NCI-H146 treated with DMSO at 0.1 percent for 48 hours (cell line): Measurements from ENCODE around the gene TBL1XR1.
A peak's percentile ranks its signal among the peaks of the same experiment; 100 is the strongest.

Experiments used
- DNase-seq: peaks from one replicate; lab custom pipeline; 2025; ENCODE audit not compliant: unreplicated experiment; lab: John Stamatoyannopoulos, UW

The TBL1XR1 gene

DNA sequence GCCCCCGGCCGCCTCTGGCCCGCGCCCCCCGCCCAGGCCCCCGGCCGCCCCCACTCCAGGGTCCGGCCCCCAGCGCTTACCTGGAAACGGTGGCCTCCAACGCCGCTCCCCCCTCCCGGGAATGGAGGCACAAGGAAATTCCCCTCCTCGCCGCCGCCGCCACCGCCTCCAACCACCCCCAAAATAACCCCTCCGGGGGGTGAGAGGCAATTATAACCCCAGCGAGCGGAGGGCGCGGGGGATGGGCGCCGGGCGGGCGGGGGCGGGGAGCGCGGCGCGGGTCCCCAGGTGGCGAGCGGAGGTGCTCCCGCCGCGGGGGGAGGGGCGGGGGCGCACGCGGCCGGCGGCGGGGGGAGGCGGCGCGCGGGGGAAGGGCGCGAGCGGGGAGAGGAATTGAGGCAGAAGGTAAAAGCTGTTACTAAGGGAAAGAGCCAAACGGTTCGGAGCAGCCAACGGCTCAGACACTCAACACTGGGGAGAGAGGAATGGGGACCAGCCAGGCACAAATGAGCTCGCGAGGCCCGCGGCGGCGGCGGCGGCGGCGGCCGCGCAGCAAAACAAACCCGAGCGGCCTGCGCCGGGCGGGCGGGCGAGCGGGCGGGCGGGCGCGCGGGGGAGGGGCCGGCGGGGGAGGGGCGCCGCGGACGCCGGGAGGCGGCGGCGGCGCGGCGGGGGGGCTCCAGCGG is at the start of gene TBL1XR1:
Gene TBL1XR1, minus strand, starts transcription at position 442 of the 686 bp plus-strand sequence. CDS start 132,505 bp downstream, outside the sequence.
- DNase-seq = peak; percentile 97

DNA sequence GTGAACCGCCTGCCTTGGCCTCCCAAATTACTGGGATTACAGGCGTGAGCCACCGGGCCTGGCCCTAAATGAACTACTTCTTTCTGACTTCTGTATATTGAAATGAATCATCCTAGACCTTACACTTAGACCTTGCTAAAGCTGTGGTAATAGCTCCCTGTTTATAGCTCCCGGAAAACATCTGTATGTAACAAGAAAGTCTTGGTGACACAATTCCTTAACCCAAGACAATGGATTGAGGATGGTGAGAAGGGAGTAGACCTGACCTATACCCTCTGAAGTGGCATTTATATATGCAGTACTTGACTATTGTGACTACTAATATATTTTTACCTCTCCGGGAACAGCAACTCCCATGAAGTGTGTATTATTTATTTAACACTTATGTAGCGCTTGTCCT is 48.0 kb upstream of the TBL1XR1 start:
- no peak for DNase-seq

DNA sequence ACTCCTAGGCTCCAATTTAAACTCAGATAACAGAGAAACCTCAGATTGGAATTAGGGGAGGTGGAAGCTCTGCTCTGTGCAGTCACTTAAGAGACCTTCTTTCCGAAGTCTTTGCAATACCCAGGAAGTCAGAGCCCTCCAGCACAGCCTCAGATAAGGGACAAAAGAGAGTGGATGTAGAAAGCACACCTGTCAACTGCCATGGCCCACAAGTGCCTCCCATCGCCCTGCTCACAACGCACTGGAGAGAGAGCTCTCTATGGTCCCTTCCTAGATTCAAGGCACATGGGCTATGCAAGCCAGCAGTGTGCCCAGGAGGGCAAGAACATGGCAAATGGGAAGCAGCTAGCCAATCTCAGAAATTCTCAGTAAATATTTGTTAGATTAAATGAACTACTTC is 47.3 kb upstream of the TBL1XR1 start:
- no peak for DNase-seq

DNA sequence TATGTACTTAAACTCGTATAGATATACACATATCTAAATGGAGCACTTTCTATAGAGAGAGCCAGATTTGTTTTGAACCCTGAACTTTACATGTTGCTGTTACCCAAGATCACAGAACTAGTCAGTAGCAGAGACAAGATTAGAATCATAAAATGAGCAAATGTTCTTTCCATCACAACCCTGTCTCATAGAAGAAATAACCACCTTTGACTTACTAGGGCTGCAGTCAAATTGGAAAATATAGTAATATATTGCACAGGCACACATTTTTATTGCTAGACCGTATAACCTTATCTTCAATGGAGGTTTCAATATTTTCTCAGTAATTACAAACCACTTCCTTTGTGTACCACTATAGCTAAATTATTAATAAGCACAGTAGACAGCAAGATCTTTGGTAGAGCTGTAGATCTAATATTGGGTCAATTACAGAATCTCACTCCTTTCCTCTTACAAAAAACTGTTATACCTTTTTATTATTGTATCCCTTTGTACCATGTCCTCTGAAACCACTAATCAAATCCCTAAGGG is 41.5 kb upstream of the TBL1XR1 start:
- no peak for DNase-seq

DNA sequence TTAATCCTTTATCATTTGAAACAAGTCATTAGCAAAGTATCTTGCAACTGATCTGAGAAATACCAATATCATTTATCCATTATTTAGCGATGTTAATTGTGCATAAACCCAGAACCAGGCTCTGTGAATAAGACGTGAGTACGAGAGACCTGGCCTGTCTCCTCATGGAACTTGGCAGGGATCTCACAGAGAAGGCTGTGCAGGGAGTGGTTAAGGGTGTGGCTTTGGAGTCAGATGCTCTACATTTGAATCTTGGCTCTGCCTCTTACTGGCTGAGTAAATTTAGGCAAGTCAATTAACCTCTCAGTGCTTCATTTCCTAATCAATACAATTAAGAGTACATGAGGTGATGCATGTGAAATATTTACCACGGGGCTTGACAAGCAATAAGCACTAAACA is 39.9 kb upstream of the TBL1XR1 start:
- no peak for DNase-seq

DNA sequence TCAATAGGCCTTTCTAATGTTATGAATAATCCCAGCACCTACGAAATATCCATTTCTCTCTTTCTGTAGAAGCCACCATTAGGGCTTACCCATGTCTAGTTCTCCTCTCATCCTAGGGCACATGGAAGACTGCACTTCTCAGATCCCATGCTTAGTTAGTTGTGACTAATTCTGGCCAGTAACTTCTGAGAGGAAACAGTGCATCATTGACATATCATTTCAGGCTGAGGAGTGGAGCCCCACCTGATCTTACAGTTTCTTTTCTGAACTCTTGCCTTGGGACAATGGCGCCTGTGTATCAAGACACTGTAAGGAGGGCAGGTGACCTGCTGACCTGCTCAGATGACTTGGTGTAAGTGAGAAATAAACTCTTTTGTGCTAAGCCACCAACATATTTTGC is 39.4 kb upstream of the TBL1XR1 start:
- no peak for DNase-seq

DNA sequence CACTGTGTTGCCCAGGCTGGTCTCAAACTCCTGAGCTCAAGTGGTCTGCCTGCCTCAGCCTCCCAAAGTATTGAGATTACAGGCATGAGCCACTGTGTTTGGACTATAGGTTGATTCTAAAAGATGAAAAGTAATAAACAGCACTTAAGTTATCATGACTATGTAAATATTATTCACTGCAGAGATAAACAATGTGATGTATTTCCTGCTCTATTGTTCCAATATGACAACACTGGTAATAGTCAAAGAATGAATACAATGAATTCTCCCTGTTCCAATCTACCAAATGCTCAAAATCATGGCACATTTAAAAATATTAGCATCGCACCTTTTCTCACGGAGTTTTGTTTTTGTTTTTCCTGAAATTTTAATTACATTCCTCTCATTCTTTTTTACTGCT is 36.8 kb upstream of the TBL1XR1 start:
- DNase-seq = no peak

DNA sequence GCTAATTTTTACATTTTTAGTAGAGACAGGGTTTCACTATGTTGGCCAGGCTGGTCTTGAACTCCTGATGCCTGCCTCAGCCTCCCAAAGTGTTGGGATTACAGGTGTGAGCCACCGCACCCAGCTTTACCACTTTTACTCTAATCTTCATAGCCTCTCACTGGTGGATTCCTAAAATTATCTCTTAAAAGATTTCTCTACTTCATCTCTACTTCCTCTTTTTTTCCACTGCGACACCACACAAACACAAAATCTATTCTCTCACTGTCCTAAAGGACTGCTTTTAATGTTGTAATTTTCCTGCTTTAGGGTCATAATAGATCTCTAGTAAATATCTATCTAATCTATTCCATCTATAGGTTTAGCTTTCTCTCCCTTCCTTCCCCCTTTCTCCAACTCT is 34.0 kb upstream of the TBL1XR1 start:
- DNase-seq = no peak

DNA sequence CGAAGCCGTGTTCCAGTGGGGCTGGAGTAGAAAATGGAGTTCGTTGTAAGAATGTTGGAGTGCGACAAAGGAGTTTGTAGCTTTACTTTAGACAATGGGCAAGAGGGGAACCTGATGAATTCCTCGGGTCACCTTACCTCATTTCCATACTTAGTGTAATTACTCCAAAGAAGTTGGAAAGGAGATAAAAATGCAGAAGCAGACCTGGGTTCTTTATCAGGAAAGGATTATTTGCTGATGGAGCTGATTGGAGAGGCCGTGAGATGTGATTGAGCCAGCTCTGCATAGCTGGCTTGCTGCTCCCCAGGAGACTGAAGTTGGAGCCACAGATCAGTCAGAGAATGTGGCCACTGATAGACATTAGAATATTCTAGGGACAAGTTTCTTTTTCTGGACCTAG is 33.4 kb upstream of the TBL1XR1 start:
- DNase-seq = no peak

DNA sequence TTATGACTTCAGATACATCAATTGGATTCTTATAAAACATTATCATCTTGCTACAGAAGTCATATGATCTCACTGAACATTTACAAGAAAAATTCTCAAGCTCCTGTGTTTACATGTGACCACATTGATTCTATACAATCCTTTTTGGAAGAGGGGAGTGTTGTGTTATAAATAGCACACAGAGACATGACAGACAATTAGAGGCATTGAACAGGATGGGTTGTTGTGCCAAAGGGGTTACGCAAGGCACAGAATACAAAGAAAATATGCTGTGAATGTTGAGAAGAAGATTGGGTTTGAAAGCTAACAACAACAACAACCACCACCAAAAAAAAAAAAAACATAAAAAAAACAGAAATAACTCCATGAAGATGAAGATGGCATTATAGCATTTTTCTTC is 32.5 kb upstream of the TBL1XR1 start:
- DNase-seq = no peak

DNA sequence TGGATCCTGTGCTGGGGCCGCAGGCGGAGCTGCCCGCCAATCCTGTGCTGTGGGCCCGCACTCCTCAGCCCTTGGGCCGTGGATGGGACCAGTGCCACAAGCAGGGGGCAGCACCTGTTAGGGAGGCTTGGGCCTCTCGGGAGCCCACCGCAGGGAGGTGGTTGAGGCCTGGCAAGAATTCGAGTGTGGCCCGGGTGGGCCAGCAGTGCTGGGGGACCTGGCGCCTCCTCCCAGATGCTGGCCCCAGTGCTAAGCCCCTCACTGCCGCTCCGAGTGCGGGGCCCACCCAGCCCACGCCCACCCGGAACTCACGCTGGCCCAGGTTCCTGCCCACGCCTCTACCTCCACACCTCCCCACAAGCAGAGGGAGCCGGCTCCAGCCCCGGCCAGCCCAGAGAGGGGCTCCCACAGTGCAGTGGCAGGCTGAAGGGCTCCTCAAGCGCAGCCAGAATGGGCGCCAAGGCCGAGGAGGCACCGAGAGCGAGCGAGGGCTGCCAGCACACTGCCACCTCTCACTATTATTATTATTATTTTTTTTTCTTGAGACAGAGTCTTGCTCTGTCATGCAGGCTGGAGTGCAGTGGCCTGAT is 31.4 kb upstream of the TBL1XR1 start:
- DNase-seq = no peak

DNA sequence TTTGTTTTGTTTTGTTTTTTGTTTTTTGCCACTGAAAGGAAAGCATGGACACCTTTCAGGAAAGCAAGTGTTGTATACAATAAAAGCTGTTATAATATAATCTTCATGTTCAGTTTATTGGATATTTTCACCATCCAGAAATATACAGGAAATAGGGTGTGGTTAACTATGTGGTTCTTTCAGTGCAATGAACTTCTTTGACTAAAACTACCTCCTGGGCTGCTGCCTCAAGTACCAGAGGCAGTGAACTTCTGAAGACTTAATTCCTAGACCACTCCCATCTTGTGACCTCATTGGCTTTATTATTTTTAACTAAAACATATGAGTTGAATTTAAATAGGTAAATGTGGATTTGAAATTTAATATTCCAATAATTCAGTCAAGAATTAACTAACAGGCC is 27.1 kb upstream of the TBL1XR1 start:
- DNase-seq = no peak

DNA sequence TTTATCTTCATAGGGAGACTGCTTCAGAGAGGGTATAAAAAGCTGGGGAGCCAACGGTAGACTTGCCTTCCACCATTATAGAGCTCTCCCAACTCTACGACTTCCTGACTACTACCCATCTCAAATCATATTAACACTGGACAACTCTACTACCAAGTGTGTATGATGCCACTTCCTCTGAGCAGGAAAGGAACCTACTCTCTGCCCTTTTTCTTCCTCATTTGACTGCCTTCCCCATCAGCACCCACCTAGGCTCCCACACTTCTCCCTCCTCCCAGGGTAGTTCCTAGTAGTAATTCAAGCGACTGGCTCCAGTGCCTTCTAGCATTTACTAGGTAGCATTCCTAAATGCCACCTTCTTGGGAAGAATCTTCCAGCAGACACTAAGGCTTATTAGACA is 24.5 kb upstream of the TBL1XR1 start:
- DNase-seq = no peak

DNA sequence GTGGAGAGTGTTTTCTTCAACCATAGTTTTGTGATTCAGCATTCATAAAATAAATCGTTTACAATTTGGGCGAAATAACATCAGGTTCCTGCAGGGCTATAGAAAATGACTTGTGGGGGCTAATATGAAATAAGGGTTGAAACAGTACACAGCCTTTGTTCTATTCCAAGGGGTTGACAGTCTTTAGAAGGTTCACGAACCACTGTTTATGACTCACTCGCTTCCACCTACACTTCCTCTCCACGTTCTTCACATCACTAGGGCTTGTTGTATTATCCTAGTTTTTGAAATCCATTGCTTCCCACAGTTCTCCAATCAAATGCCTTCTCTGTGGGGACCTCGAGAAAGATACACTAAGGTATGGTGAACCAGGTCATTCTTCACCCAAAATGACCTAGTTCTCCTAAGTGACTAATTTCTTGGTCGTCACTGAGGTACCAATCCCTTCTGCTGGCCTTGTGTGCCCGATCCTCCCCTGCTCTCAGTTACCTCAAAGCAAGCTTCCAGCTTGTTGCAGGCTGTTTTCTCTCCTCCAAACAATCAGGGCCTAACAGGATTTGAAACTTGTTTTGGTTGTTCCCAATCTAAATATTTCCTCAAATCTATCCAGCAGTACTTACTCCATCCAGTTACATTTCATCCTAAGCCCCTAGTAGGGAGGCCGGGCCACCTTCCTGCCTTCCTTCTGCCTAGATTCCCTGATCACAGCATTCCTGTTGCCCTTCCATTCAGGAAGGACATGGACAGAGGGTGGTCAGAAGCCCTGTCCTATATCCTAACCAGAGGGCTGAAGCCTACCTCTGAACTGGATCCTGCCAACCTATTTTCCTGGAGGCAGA is 23.1 kb upstream of the TBL1XR1 start:
- DNase-seq = no peak

DNA sequence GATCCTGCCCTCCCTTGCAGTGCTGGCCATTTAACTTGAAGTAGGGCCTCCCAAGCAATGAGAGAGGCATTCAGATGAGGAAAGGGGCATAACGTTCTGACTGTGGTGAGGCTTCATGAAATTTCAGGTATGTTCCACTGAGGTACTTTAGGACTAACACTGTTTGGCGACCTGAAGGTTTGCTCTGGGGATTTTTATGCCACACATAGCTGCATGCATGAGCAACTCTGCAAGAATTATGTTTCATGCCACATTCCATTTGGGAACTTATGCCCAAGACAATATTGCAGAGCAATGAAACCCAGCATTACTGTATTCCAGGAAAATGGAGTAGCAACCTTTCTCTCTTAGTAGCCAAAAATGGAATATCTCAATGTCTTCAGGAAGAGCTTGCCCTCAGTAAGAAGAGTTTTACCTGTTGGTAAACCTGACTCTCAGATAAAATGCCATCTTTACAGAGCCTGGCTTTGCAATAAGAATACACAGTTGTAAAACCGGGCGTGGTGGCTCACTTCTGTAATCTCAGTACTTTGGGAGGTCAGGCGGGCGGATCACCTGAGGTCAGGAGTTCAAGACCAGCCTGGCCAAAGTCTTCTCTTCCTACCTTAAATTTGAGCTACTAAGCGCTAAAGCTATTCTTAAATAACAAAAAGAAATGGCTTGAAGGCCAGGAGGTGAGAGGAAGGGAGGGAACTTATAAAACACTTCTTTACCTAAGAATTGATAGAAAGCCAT is 16.7 kb upstream of the TBL1XR1 start:
- no peak for DNase-seq

DNA sequence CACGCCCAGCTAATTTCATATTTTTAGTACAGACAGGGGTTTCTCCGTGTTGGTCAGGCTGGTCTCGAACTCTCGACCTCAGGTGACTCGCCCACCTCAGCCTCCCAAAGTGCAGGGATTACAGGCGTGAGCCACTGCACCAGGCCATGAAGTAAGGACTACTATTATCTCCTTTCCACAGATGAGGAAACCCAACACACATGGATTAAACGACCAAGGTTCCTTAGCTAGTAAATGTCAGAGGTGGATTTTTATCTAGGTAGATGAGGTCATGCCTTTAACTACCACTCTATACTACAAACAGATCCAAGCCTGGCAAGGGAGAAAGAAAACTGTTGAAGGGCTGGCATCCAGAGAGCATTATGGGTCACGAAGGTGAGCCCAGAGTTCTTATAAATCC is 15.5 kb upstream of the TBL1XR1 start:
- no peak for DNase-seq

DNA sequence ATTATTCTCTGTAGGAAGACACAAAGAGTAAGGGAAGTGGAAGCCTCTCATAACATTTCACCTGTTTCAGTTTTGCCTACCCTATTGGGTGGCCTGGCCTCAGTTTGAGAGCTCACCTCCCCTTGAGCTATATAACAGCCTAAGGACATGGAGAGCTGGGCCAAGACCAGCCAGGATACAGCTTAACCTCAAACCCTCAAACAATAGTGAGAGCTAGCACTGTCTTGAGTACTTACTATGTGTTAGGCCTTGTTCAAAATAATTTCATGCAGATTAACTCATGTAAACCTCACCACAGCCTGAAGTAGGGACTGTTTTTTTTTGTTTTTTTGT is 15.0 kb upstream of the TBL1XR1 start:
- no peak for DNase-seq

DNA sequence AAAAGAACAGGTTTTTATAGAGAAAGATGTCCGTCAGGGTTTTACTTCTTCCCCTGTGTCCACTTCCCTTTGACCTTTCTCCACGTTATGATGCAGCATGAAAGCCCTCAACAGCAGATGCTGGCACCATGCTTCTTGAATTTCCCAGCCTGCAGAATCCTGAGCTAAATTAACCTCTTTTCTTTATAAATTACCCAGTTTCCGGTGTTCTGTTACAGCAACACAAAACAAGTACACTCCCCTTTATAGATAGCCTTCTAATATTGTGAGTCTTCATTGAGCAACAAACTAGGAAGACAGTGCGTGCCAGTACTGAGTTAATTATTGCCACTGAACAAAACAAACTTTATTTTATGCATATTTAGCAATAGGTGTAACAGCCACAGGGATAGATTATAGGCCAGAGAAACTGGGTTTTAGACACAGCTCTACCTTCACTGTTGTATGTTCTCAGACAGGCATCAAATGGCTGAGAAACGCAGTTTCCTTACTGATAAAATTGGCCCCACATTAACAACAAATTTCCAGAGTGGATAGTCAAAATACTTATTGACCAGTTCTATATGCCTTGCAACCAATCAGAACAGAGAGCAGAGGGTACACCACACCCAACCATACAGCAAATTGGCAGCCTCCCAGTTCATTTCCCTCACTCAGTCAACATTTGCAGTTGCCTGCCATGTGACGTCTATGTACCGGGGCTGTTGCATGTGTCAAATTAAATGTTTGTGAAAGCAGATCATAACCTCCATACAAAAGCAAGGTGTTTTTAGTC is 14.4 kb upstream of the TBL1XR1 start:
- DNase-seq = peak; percentile 91

DNA sequence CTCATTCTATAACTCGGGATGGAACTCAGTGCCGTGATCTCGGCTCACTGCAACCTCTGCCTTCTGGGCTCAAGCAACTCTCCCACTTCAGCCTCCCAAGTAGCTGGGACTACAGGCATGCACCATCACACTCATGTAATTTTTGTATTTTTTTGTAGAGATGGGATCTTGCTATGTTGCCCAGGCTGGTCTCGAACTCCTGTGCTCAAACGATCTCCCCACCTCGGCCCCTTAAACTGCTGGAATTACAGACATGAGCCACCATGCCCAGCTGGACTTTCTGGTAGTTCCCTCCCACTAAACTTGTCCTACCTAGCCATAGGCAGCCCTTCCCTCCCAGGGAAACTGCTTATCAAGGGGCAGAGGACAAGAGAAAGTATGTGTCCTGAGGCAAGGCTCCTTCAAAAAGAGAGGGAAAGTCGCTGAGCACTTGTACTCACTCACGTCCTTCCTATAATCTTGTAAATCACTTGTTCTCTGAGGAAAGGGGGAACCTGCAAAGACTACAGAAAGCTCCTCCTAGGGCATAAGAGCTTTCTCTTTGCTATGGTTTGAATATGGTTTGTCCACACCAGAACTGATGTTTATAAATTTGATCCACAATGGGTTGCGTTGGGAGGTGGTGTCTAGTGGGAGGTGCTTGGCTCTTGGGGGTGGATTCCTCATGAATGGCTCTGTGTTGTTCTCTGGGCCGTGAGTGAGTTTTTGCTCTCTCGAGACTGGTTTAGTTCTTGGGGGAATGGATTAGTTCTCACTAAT is 13.6 kb upstream of the TBL1XR1 start:
- DNase-seq = no peak

DNA sequence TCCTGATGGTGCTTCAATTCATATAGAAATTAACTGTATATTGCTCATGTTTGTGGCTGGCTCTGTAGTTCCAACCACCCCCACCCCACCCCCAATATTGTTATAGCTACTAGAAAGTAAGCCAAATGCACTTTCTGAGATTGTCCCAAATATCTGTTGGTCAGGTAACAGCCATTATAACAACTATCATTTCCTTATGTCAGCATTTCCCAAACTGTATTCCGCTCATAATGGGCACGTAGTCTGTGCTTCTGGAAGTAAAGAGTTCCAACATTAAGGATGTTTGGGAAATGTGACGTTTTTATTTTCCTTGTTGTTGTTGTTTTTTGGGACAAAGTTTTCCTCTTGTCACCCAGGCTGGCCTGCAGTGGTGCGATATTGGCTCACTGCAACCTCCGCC is 12.2 kb upstream of the TBL1XR1 start:
- DNase-seq = no peak
